Vagina (tissue), 2 donors: Measurements from ENCODE around the gene SELENBP1. TPM values are rescaled to one million over a fixed set of nuclear protein-coding genes. Genes with fewer than 3 reads are reported as not detected.

ENCODE experiments used
- DNase-seq, 2 donors: peaks; one replicate each; pipeline ENCODE4 v3.0.0-alpha.2; 2017; ENCODE audit errors: extremely low spot score in 2 of 2
- H3K27ac ChIP-seq: fragments of 200-600 bp; sonication (generic); one replicate; pipeline ENCODE4 v1.5.1; 2019
- H3K27me3 ChIP-seq: fragments of 200-600 bp; sonication (generic); one replicate; pipeline ENCODE4 v1.5.1; 2019
- H3K36me3 ChIP-seq, 2 donors: fragments of 200-600 bp; sonication (generic); one replicate each; pipeline ENCODE4 v1.5.1; 2017 to 2019
- H3K4me1 ChIP-seq: fragments of 200-600 bp; sonication (generic); one replicate; pipeline ENCODE4 v1.5.1; 2019
- H3K4me3 ChIP-seq, 2 donors: fragments of 200-600 bp; sonication (generic); 1 replicate in 1 of 2; 2 replicates in 1 of 2; pipeline ENCODE4 v1.5.1; 2016 to 2019
- H3K9me3 ChIP-seq: fragments of 200-600 bp; sonication (generic); one replicate; pipeline ENCODE4 v1.5.1; 2019
- POLR2A ChIP-seq, 2 donors: fragments of 450-650 bp; IDR thresholded peaks; one replicate each; pipeline ENCODE4 v1.6.1; 2017; ENCODE audit warnings: antibody characterized with exemption in 2 of 2, mild to moderate bottlenecking in 2 of 2, moderate library complexity in 2 of 2
- POLR2AphosphoS5 ChIP-seq, 2 donors: sonication (generic); formaldehyde crosslinking; IDR thresholded peaks; one replicate each; pipeline ENCODE4 v1.9.0; 2017; ENCODE audit warnings: antibody characterized with exemption in 2 of 2, mild to moderate bottlenecking in 2 of 2, low read depth in 1 of 2; ENCODE audit not compliant: insufficient read depth in 1 of 2
- intact Hi-C: fragments of 100-400 bp; cut with DNase I; formaldehyde crosslinking; loops from one replicate; pipeline ENCODE4 v1.15.1; 2023
- total RNA-seq: library from RNA; depleted of rRNA; stranded (reverse); fragments of >200 nt; gene quantifications from one replicate; pipeline ENCODE4 v1.2.3, GENCODE V29; 2016
- TF ChIP-seq, protein P1 (sequence below), 3 experiments: fragments of 450-650 bp in 2 of 3; fragments of 200-600 bp in 1 of 3; sonication (generic) in 1 of 3; IDR thresholded peaks; one replicate each; pipeline ENCODE4 v1.5.1; 2017 to 2019; ENCODE audit warnings: antibody characterized with exemption in 3 of 3, mild to moderate bottlenecking in 2 of 3, moderate library complexity in 2 of 3

The SELENBP1 gene
- total RNA-seq, 1 donor from 2014 or later: 30.9 TPM

DNA sequence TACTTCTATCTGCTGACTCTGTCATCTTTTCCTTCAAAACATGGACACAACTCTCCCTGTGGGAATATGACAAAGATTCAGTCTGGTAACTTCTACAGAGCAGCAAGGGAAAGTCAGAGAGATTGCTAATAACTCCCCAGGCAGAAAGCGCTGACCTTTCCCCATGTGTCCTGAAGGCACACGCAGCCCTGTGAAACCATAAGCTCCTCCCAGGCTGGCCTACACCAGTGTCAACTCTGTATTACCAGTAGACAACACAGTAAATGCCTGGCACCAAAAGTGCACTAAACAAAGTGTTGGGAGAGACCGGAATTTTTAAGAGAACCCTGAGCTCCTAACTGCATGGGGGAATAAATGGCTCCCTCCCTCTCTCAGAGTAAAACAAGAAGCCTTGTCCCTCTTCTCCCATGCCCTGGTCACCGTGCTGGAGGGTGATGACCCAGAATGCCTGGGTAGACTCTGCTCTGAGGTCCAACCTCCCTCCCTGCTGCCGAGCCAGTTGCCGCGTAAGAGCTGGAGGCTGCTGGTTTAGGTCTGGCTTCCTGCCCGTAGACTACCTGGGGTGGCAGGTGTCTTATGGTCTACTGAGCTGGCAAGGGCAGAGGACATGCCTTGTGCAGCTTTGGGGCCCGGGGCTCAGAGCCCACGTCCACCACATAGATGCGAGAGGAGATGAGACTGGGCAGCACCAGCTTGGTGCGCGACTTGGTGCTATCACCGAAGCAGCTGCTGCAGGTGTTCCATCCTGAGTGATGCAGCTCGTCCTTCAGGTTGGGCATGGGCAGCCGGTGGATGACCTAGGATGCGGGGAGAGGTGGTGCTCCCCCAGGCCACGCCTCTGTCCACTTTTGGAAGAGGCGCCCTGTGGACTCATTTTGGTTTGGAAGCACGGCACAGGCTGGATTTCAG, 3.9 kb downstream of the SELENBP1 start:
- no peak for DNase-seq
- intact Hi-C loops: no loop called here
- no peak overlapping the region for H3K4me3 ChIP-seq
- H3K4me1 ChIP-seq: peaks cover 49% of the 10 kb centered on the region
- peaks cover 0 to 13% of the 10 kb centered on the region in 2 donors for H3K36me3 ChIP-seq
- no peaks in the 10 kb centered on the region for H3K27me3 ChIP-seq
- TF ChIP-seq, protein P1, sequence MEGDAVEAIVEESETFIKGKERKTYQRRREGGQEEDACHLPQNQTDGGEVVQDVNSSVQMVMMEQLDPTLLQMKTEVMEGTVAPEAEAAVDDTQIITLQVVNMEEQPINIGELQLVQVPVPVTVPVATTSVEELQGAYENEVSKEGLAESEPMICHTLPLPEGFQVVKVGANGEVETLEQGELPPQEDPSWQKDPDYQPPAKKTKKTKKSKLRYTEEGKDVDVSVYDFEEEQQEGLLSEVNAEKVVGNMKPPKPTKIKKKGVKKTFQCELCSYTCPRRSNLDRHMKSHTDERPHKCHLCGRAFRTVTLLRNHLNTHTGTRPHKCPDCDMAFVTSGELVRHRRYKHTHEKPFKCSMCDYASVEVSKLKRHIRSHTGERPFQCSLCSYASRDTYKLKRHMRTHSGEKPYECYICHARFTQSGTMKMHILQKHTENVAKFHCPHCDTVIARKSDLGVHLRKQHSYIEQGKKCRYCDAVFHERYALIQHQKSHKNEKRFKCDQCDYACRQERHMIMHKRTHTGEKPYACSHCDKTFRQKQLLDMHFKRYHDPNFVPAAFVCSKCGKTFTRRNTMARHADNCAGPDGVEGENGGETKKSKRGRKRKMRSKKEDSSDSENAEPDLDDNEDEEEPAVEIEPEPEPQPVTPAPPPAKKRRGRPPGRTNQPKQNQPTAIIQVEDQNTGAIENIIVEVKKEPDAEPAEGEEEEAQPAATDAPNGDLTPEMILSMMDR (IDR thresholded peaks at IDR 0.05): no peak
- no peak for TF ChIP-seq POLR2A (IDR thresholded peaks at IDR 0.05)
- no peak for TF ChIP-seq POLR2AphosphoS5 (IDR thresholded peaks at IDR 0.05; ENCODE audit: insufficient read depth in 1 of 2, low read depth in 1 of 2)
- no peaks in the 10 kb centered on the region for H3K9me3 ChIP-seq
- no peak overlapping the region for H3K27ac ChIP-seq

DNA sequence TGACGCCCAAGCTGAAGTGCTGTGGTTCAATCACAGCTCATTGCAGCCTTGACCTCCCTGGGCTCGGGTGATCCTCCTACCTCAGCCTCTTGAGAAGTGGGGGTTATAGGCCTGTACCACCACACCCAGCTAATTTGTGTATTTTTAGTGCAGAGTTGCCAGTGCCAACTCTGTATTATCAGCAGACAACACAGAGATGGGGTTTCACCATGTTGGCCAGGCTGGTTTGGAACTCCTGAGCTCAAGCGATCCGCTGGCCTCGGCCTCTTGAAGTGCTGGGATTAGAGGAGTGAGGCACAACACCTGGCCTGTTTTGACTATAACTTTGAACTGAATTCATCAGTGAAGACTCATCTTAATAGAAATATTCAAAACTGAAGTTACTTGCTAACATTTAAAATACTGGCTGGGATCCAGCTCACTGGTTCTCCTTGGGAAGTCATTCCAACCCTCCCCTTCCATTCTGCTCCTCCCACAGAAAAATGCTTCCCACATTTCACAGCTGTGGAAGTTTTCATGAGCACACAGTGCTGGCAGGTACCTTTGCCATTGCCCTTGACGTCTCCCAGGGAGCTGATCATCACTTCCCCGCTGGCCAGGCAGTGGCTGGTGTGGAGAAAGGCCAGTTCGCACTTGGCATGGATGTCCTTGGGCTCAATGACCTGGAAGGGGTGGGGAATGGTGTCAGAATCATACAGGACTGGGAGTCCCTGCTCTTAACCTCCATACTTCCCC, 4.7 kb downstream of the SELENBP1 start:
- H3K36me3 ChIP-seq: peaks cover 0 to 13% of the 10 kb centered on the region in 2 donors
- H3K27me3 ChIP-seq: no peaks in the 10 kb centered on the region
- H3K4me1 ChIP-seq: peaks cover 41% of the 10 kb centered on the region
- no peak overlapping the region for H3K4me3 ChIP-seq
- H3K27ac ChIP-seq: no peak overlapping the region
- no peak for DNase-seq
- intact Hi-C loops: no loop called here
- TF ChIP-seq, protein P1 (IDR thresholded peaks at IDR 0.05): no peak
- no peak for TF ChIP-seq POLR2AphosphoS5 (IDR thresholded peaks at IDR 0.05; ENCODE audit: insufficient read depth in 1 of 2, low read depth in 1 of 2)
- TF ChIP-seq POLR2A (IDR thresholded peaks at IDR 0.05): no peak
- H3K9me3 ChIP-seq: no peaks in the 10 kb centered on the region

DNA sequence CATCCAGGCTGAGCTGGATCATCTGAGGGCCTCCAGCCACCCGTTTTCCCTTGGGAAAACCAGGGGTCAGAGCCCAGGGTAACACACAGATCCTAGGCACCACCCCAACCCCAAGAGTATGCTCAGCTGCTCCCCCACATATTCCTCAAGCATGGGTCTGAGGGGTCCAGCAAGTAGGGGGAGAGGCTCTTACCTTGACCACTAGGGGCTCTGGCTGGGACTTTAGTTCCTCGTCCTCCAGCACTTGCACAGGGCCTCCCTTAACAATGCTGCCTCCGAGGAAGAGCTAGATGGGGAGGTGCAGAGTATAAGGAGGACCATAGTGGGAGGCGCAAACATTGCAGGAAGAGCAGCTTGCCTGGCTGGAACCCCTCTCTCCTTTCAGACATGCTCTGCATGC, 7.5 kb downstream of the SELENBP1 start:
- TF ChIP-seq, protein P1 (IDR thresholded peaks at IDR 0.05): no peak
- no peak for TF ChIP-seq POLR2AphosphoS5 (IDR thresholded peaks at IDR 0.05; ENCODE audit: insufficient read depth in 1 of 2, low read depth in 1 of 2)
- TF ChIP-seq POLR2A (IDR thresholded peaks at IDR 0.05): no peak
- no peak for DNase-seq
- H3K27me3 ChIP-seq: no peaks in the 10 kb centered on the region
- no peaks in the 10 kb centered on the region for H3K9me3 ChIP-seq
- no peak overlapping the region for H3K27ac ChIP-seq
- intact Hi-C loops: no loop called here
- H3K4me1 ChIP-seq: peaks cover 13% of the 10 kb centered on the region
- peaks cover 0 to 13% of the 10 kb centered on the region in 2 donors for H3K36me3 ChIP-seq
- H3K4me3 ChIP-seq: no peak overlapping the region

DNA sequence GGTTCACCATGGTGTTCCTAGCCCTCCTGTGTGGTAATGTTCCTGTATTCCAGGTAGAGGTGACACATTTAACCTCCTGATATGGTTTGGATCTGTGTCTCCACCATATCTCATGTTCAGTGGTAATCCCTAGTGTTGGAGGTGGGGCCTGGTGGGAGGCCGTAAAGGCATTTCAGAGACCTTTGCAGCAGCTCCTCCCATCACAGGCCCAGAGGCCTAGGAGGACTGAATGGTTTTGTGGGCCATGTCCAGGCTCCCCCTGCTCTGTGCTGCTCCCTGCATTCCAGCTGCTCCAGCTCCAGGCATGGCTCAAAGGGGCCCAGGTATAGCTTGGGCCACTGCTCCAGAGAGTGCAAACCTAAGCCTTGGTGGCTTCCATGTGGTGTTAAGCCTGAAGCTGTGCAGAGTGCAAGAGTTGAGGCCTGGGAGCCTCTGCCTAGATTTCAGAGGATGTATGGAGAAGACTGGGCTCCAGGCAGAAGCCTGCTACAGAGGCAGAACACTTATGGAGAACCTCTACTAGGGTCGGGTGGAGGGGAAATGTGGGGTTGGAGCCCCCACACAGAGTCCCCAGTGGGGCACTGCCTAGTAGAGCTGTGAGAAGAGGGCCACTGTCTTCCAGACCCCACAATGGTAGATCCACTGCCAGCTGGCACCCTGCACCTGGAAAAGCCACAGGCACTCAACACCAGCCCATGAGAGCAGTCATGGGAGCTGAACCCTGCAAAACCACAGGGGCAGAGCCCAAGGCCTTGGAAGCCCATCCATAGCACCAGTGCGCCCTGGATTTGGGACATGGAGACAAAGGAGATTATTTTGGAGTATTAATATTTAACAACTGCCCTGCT, 10.0 kb downstream of the SELENBP1 start:
- no peaks in the 10 kb centered on the region for H3K27me3 ChIP-seq
- no peak for DNase-seq
- H3K9me3 ChIP-seq: no peaks in the 10 kb centered on the region
- H3K36me3 ChIP-seq: peaks cover 0 to 13% of the 10 kb centered on the region in 2 donors
- no peaks in the 10 kb centered on the region for H3K4me1 ChIP-seq
- intact Hi-C loops: no loop called here
- H3K4me3 ChIP-seq: no peak overlapping the region
- no peak overlapping the region for H3K27ac ChIP-seq
- TF ChIP-seq, protein P1 (IDR thresholded peaks at IDR 0.05): no peak
- no peak for TF ChIP-seq POLR2A (IDR thresholded peaks at IDR 0.05)
- no peak for TF ChIP-seq POLR2AphosphoS5 (IDR thresholded peaks at IDR 0.05; ENCODE audit: insufficient read depth in 1 of 2, low read depth in 1 of 2)
